Measurements from ENCODE around the gene BMP3. TPM values are rescaled to one million over a fixed set of nuclear protein-coding genes. Genes with fewer than 3 reads are reported as not detected.

The BMP3 gene
- total RNA-seq, 8 experiments from 2014 or later: 0.54 to 33.1 (median 2.1) TPM

DNA sequence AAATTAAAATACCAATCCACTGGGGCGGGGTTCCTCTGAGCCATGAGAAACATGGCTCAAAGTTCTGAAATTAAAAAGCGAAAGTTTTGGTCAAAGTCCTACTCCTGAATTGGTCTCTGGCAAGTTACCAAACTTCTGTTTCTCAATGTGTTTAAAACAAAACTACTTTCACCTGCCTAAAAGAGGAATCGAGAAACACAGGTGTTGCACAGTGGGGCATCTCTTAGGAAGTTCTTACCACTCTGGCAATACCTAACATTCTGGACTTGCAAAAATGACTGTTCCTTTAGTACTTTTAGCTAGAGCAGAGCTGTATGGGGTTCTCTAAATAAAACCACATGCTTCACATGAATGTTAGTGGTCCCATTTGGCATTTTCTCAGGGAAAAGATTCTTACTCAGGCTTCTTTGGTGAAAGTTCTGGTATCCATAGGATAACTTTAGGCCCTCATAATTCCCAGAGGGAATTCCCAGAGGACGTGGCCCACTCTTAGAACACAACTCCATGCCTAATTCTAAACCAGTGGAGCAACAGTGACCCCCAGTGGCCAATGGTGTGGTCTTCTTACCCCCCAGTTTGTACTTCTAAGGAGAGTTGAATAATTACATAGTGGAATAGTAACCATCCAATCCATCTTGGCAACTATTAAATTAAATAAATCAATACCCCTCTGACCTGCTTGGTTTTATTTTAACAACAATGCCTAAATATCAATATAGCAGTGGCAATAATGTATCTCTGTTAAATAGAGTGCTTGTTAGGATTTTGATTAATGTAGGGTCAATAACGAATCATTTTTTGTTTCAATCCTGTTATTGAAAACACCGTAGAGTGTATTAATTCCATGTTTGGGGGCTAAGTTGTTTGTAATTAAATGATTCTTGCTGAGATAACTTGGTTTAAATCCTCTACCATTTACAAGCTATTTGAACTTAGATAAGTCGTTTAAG lies 21.9 kb downstream of the BMP3 start:
- in situ Hi-C loops (cut with MboI; ENCODE audit: low pct_unique_long_range_greater_than_20kb in 2 of 9, low sequenced_read_pairs in 9 of 9, unreplicated experiment in 9 of 9): loop anchor here in 3 of 9 experiments (25.0 kb wide), 3 partner anchors 285 to 840 kb away; no protein-coding TSS in a partner anchor
- ATAC-seq (replicated peaks in 6 of 8): peak; percentile 62 to 96 (median 84)
- no peak overlapping the region for H3K4me3 ChIP-seq
- WGBS, 10 experiments: 24 to 89% (median 57%) methylated on average over 2 to 7 of the region's 7 CpGs
- H3K27ac ChIP-seq: no peak overlapping the region
- H3K4me1 ChIP-seq (replicated peaks in 1 of 2): no peaks in the 10 kb centered on the region

DNA sequence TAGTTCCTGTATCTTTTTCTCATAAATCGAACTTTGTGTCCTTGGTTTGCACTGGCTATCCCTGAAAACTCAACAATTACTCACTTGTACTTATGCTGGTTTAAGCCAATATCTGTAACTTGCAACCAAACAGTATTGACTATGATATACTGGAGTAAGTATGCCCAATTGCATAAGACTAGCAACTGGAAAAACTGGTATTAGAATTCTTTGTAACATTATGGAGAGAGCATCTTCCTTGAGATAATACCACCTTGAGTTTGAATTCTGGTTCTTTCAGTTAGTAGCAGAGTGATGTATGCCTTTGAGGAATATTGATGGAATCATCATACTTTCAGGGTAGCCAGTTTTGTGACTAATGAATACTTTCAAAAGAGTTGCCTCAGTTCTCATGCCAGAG lies 28.1 kb downstream of the BMP3 start:
- Histone ChIP-seq H3K27ac (no peak overlapping the region), H3K4me1 (replicated peaks in 1 of 2) (no peaks in the 10 kb centered on the region), H3K4me3 (no peak overlapping the region)
- ATAC-seq (replicated peaks in 6 of 8): no peak
- in situ Hi-C loops (cut with MboI; ENCODE audit: low pct_unique_long_range_greater_than_20kb in 2 of 9, low sequenced_read_pairs in 9 of 9, unreplicated experiment in 9 of 9): loop anchor here in 3 of 9 experiments (25.0 kb wide), 3 partner anchors 279 to 846 kb away; no protein-coding TSS in a partner anchor
- WGBS, 10 experiments: 0 to 100% (median 73%) methylated on average over 1 of the region's 1 CpG; no CpG with 5 or more reads in 1 of the 10 experiments

DNA sequence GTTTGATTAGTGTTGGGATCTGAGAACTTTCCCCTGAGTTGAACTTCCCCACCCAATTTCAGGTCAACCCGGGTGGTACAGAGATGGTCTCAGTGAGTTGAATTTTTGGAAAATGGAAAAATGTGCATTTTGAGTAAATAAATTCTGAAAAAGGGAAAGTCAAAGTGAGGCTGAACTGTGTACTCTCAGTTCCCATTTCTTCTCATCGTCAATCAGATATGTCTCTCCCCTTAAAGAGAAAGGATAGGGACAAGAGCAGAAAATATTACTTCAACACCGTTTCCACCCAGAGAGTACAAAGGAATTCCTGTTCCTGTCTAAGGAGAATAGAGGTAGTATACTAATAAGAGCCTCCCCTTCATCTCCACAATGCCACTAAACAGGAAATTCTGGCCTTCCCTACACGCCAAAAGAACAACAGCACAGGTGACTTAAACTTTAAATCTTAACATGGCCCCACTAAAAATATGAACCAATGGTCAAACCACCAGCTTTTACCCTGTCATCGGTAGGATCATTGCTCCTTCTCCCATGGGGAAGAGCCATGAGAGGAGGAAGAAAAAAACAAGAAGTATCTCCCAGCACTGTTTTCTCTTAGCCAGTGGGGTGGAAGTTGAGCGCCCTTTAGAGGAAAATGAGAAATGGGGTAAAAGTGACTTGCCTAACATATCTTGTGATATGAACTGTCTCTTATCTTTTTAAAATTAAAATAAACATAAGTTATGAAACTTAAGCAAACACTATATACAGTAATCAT lies 30.3 kb downstream of the BMP3 start:
- ATAC-seq (replicated peaks in 6 of 8): no peak
- in situ Hi-C loops (cut with MboI; ENCODE audit: low pct_unique_long_range_greater_than_20kb in 2 of 9, low sequenced_read_pairs in 9 of 9, unreplicated experiment in 9 of 9): loop anchor here in 4 of 9 experiments (10.0 to 25.0 kb wide), 4 partner anchors 277 to 848 kb away; no protein-coding TSS in a partner anchor
- Histone ChIP-seq H3K27ac (no peak overlapping the region), H3K4me3 (no peak overlapping the region), H3K4me1 (replicated peaks in 1 of 2) (no peaks in the 10 kb centered on the region)
- 70 to 100% (median 87%) methylated on average over 2 to 6 of the region's 6 CpGs for whole genome bisulfite sequencing, 10 experiments

DNA sequence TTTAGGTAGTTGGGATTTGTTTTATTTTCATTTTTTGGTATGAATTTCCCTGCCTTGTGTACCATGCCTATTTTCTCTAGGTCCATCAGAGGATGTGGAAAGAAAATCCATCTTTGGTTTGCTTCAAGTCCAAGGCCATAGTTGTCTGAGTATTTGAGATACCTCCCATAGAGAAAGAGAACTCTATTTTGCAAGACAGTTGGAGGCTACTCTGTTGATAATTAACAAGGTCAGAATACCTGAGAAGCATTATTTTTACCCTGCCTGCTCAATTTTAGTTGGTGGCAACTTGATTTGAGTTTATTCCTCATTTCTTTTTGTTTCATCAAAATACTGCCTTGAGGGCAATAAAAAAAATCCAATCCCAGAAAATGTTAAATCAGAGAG lies 30.8 kb downstream of the BMP3 start:
- in situ Hi-C loops (cut with MboI; ENCODE audit: low pct_unique_long_range_greater_than_20kb in 2 of 9, low sequenced_read_pairs in 9 of 9, unreplicated experiment in 9 of 9): loop anchor here in 4 of 9 experiments (10.0 to 25.0 kb wide), 4 partner anchors 276 to 849 kb away; no protein-coding TSS in a partner anchor

DNA sequence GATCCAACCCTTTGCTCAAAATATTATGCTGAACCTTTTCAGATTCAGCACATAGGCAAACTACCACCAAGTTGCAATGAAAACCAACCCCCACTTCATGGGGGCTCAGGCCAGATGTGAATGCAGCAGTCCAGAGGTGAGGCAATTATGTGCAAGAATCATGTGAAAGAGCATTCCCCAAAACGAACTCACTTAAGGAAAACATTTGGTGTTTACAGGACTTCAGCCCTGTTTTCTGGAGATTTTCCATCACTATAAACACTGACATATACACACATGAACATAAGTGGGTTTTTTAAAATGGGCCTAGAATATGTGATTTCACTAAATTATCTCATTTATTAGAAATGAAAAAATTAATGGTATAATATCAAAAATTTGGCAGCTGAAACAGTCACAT lies 31.5 kb downstream of the BMP3 start:
- ATAC-seq (replicated peaks in 6 of 8): no peak
- no peak overlapping the region for H3K4me3 ChIP-seq
- H3K4me1 ChIP-seq (replicated peaks in 1 of 2): no peaks in the 10 kb centered on the region
- 20 to 80% (median 50%) methylated on average over 1 of the region's 1 CpG; no CpG with 5 or more reads in 3 of the 10 experiments for WGBS, 10 experiments
- in situ Hi-C loops (cut with MboI; ENCODE audit: low pct_unique_long_range_greater_than_20kb in 2 of 9, low sequenced_read_pairs in 9 of 9, unreplicated experiment in 9 of 9): loop anchor here in 4 of 9 experiments (10.0 to 25.0 kb wide), 4 partner anchors 275 to 850 kb away; no protein-coding TSS in a partner anchor
- no peak overlapping the region for H3K27ac ChIP-seq

More for the DNA sequence above, 30.8 kb downstream of the BMP3 start:
- no peak overlapping the region for H3K27ac ChIP-seq
- H3K4me1 ChIP-seq (replicated peaks in 1 of 2): no peaks in the 10 kb centered on the region
- H3K4me3 ChIP-seq: no peak overlapping the region
- no peak for ATAC-seq (replicated peaks in 6 of 8)

DNA sequence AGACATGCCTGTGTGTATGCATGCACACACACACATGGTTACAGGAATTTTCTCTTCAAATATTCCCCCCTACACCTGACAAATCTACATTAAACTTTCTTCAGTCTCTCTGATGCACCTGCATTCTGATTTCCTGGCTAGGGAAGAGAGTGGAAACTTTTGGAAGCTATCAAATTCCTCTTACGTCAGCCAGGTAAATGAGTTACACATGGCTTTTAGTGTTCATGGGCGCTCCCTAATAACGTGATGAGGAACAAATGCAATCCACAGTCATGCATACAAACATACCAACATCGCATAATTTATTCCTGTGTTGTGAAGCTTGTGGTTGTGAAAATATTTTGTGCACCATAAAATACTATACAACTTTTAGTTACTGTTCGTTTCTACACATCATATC lies 34.9 kb downstream of the BMP3 start:
- 0 to 75% (median 47%) methylated on average over 1 to 5 of the region's 5 CpGs; no CpG with 5 or more reads in 1 of the 10 experiments for WGBS, 10 experiments
- in situ Hi-C loops (cut with MboI; ENCODE audit: low pct_unique_long_range_greater_than_20kb in 2 of 9, low sequenced_read_pairs in 9 of 9, unreplicated experiment in 9 of 9): loop anchor here in 4 of 9 experiments (10.0 to 25.0 kb wide), 4 partner anchors 272 to 853 kb away; no protein-coding TSS in a partner anchor
- H3K4me3 ChIP-seq: no peak overlapping the region
- H3K27ac ChIP-seq: no peak overlapping the region
- no peaks in the 10 kb centered on the region for H3K4me1 ChIP-seq (replicated peaks in 1 of 2)
- ATAC-seq (replicated peaks in 6 of 8): peak in 2 of 8 experiments; percentile 15 to 46

DNA sequence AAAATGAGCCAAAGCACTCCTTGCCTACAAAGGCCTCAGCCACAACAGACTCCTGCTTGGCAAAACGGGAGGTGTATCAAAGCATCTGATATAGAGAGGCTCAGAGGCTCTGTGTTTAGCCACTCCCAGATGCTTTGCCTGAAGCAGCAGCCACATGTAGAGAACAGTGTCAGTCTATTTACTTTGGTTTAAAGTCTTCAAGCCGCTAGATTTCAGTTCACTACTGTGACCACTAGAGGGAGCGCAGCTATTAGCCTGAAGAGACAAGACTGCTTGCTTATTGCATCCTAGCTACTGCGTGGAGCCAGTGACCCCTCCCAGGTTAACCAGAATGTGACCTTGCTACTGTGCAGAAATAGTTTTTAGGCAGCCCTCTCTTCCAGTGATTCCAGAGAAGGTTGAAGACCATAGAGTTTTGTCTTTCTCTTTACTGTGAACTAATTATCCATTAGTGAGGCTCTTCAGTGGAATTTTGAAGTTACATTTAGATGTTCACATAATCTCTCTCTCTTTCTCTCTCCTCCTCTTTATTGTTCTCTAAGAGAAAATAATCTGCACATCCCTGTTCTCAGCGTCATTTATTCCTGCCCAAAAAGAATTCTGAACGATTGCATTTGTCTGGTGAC lies 39.3 kb downstream of the BMP3 start:
- H3K4me3 ChIP-seq: no peak overlapping the region
- H3K4me1 ChIP-seq (replicated peaks in 1 of 2): no peaks in the 10 kb centered on the region
- H3K27ac ChIP-seq: no peak overlapping the region
- peak; percentile 85 to 99 (median 98) for ATAC-seq (replicated peaks in 6 of 8)
- in situ Hi-C loops (cut with MboI; ENCODE audit: low pct_unique_long_range_greater_than_20kb in 2 of 9, low sequenced_read_pairs in 9 of 9, unreplicated experiment in 9 of 9): loop anchor here in 5 of 9 experiments (10.0 to 25.0 kb wide), 4 partner anchors 267 to 858 kb away; no protein-coding TSS in a partner anchor
- whole genome bisulfite sequencing, 10 experiments: 0 to 50% (median 8%) methylated on average over 1 to 5 of the region's 6 CpGs

DNA sequence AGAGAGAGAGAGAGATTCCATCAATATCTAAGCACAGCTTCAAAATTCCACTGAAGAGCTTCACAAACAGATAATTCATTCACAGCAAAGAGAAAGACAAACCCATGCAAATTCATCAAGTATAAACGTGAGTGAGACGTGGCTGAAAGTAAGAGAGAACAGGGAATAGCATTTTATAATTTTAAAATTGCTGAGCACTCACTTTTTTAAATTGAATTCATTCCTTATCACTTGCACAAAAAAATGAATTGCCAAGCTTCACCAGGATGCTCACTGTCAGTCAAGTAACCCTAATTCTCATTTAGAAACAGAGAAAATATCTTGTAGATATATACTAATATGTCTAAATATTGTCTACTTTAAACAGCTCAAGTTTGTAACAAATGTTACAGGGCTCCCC lies 40.5 kb downstream of the BMP3 start:
- Histone ChIP-seq H3K4me3 (no peak overlapping the region), H3K27ac (no peak overlapping the region), H3K4me1 (replicated peaks in 1 of 2) (no peaks in the 10 kb centered on the region)
- no peak for ATAC-seq (replicated peaks in 6 of 8)
- WGBS, 10 experiments: 0 to 46% (median 20%) methylated on average over 1 to 2 of the region's 2 CpGs; no CpG with 5 or more reads in 3 of the 10 experiments
- in situ Hi-C loops (cut with MboI; ENCODE audit: low pct_unique_long_range_greater_than_20kb in 2 of 9, low sequenced_read_pairs in 9 of 9, unreplicated experiment in 9 of 9): loop anchor here in 4 of 9 experiments (10.0 to 25.0 kb wide), 4 partner anchors 266 to 859 kb away; no protein-coding TSS in a partner anchor

DNA sequence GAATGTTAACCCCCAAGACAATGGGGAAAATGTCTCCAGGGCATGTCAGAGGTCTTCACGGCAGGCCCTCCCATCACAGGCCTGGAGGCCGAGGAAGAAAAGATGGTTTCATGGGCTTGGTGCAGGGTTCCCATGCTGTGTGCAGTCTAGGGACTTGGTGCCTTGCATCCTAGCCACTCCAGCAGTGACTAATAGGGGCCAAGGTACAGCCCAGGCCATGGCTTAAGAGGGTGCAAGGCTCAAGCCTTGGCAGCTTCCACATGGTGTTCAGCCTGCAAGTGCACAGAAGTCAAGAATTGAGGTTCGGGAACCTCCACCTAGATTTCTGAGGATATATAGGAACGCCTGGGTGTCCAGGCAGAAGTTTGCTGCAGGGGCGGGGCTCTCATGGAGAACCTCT lies 50.6 kb downstream of the BMP3 start:
- in situ Hi-C loops (cut with MboI; ENCODE audit: low pct_unique_long_range_greater_than_20kb in 2 of 9, low sequenced_read_pairs in 9 of 9, unreplicated experiment in 9 of 9): loop anchor here in 1 of 9 experiments (10.0 kb wide), 1 partner anchor 184 kb away; no protein-coding TSS in a partner anchor
- no peak for ATAC-seq (replicated peaks in 6 of 8)
- Histone ChIP-seq H3K27ac (no peak overlapping the region), H3K4me3 (no peak overlapping the region), H3K4me1 (replicated peaks in 1 of 2) (no peaks in the 10 kb centered on the region)
- 0 to 100% (median 92%) methylated on average over 1 to 3 of the region's 5 CpGs; no CpG with 5 or more reads in 1 of the 10 experiments for WGBS, 10 experiments

DNA sequence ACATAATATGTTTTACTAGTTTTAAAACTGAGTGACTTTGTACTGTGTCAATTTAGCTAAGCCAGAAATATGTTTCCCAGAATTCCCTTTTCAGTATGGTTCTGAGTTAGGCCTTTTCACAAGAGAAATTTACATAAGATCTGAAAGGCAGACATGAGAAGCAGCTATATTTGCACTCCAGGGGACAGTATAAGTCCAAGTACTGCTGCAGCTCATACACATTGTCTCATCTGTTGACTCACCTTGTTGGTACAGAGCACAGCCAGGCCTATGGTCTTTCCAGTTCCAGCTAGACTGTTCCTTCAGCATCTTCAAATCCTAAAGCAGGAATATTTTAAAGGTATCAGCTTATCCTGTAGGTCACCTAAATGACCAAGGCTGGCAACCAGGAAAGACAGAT lies 53.5 kb downstream of the BMP3 start:
- in situ Hi-C loops (cut with MboI; ENCODE audit: low pct_unique_long_range_greater_than_20kb in 2 of 9, low sequenced_read_pairs in 9 of 9, unreplicated experiment in 9 of 9): loop anchor here in 1 of 9 experiments (10.0 kb wide), 1 partner anchor 181 kb away; no protein-coding TSS in a partner anchor
- Histone ChIP-seq H3K4me3 (no peak overlapping the region), H3K27ac (no peak overlapping the region), H3K4me1 (replicated peaks in 1 of 2) (no peaks in the 10 kb centered on the region)
- ATAC-seq (replicated peaks in 6 of 8): peak in 4 of 8 experiments; percentile 51 to 89 (median 69)

DNA sequence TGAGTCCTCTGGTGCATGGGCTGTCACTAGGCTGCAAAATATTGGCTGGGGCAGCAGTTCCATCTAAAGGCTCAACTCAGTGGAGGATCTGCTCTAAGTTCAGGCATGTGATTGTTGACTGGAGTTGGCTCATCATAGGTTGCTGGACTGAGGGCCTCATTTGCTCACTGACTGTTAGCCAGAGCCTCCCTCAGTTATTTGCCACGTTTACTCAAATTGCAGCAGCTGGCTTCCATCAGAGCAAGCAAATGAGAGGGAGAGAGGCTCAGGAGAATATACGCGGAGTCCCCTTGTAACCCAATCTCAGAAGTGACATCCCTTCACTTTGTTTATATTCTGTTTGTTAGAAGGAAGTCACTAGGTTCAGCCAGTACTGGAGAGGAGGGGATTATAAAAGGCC lies 54.1 kb downstream of the BMP3 start:
- ATAC-seq (replicated peaks in 6 of 8): no peak
- H3K4me1 ChIP-seq (replicated peaks in 1 of 2): no peaks in the 10 kb centered on the region
- no peak overlapping the region for H3K4me3 ChIP-seq
- H3K27ac ChIP-seq: no peak overlapping the region
- WGBS, 10 experiments: 29 to 100% (median 79%) methylated on average over 1 to 3 of the region's 3 CpGs; no CpG with 5 or more reads in 4 of the 10 experiments
- in situ Hi-C loops (cut with MboI; ENCODE audit: low pct_unique_long_range_greater_than_20kb in 2 of 9, low sequenced_read_pairs in 9 of 9, unreplicated experiment in 9 of 9): loop anchor here in 1 of 9 experiments (10.0 kb wide), 1 partner anchor 180 kb away; no protein-coding TSS in a partner anchor

DNA sequence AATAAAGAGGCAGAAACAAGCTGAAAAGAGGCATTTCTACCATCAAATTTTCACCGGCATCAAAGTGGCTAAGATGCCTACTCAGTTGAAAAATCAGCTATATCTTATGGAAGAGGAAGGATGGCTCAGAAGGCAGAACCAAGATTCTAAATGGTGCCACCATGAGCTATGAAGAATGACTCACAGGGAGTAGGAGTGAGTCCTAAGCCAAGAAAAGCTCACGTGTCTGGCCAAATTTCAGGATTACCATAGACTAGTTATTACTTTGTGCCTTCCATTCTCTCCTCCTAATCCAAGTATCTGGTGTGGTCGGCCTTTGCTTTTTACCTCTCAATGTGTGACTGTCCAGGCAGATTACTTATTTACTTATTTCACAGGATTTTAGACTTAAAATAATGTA lies 54.8 kb downstream of the BMP3 start:
- in situ Hi-C loops (cut with MboI; ENCODE audit: low pct_unique_long_range_greater_than_20kb in 2 of 9, low sequenced_read_pairs in 9 of 9, unreplicated experiment in 9 of 9): loop anchor here in 1 of 9 experiments (10.0 kb wide), 1 partner anchor 180 kb away; no protein-coding TSS in a partner anchor
- 42 to 100% (median 80%) methylated on average over 2 to 3 of the region's 3 CpGs for WGBS, 10 experiments
- H3K4me1 ChIP-seq (replicated peaks in 1 of 2): no peaks in the 10 kb centered on the region
- no peak overlapping the region for H3K4me3 ChIP-seq
- no peak overlapping the region for H3K27ac ChIP-seq
- peak in 1 of 8 experiments; percentile 53 for ATAC-seq (replicated peaks in 6 of 8)

All from motor neuron (in vitro differentiated cells).